ENCODE data around the gene CERK. TPM values are rescaled to one million over a fixed set of nuclear protein-coding genes. Genes with fewer than 3 reads are reported as not detected.
A peak's percentile ranks its signal among the peaks of the same experiment; 100 is the strongest.
"Not testable (repeated sequence)": the region's sequence is repeated elsewhere in the genome, so short reads cannot be mapped to it uniquely, and the experiment has no call there.

CERK gene
- total RNA-seq, 2 experiments from 2014 or later, result 38.1 to 41.3 TPM

GRCh38 chr22:46734213-46734722 lies 3.8 kb downstream of the CERK start:
- not testable (repeated sequence) for H3K9me3 Mint-ChIP-seq, DNase-seq, H3K27me3 Mint-ChIP-seq
- Mint-ChIP-seq H3K36me3 (peaks cover 12% of the 10 kb centered on the region), H3K27ac (peak overlapping the region; percentile 51), H3K4me3 (peak overlapping the region; percentile 100), H3K4me1 (peaks cover 62% of the 10 kb centered on the region)

GRCh38 chr22:46732513-46732912 lies 5.5 kb downstream of the CERK start:
- no peak overlapping the region for H3K4me3 Mint-ChIP-seq
- H3K27me3 Mint-ChIP-seq, result no peaks in the 10 kb centered on the region
- H3K4me1 Mint-ChIP-seq, result peaks cover 64% of the 10 kb centered on the region
- no peaks in the 10 kb centered on the region for H3K9me3 Mint-ChIP-seq
- peak overlapping the region; percentile 38 for H3K27ac Mint-ChIP-seq
- H3K36me3 Mint-ChIP-seq, result peaks cover 12% of the 10 kb centered on the region
- no peak for DNase-seq

GRCh38 chr22:46732041-46732379 lies 6.0 kb downstream of the CERK start:
- no peaks in the 10 kb centered on the region for H3K9me3 Mint-ChIP-seq
- H3K4me3 Mint-ChIP-seq, result peak overlapping the region; percentile 56
- no peaks in the 10 kb centered on the region for H3K27me3 Mint-ChIP-seq
- no peak for DNase-seq
- H3K4me1 Mint-ChIP-seq, result peaks cover 65% of the 10 kb centered on the region
- peaks cover 10% of the 10 kb centered on the region for H3K36me3 Mint-ChIP-seq
- peak overlapping the region; percentile 81 for H3K27ac Mint-ChIP-seq

- peak overlapping the region; percentile 81 for H3K27ac Mint-ChIP-seq
- no peaks in the 10 kb centered on the region for H3K9me3 Mint-ChIP-seq
- H3K27me3 Mint-ChIP-seq, result no peaks in the 10 kb centered on the region
- H3K36me3 Mint-ChIP-seq, result peaks cover 6% of the 10 kb centered on the region
- peaks cover 62% of the 10 kb centered on the region for H3K4me1 Mint-ChIP-seq
- DNase-seq, result no peak
- peak overlapping the region; percentile 56 for H3K4me3 Mint-ChIP-seq
Measured at GRCh38 chr22:46731246-46732040, 6.6 kb downstream of the CERK start.

- Mint-ChIP-seq H3K27ac (peak overlapping the region; percentile 65), H3K4me1 (peaks cover 55% of the 10 kb centered on the region), H3K36me3 (peaks cover 6% of the 10 kb centered on the region), H3K9me3 (no peaks in the 10 kb centered on the region), H3K4me3 (no peak overlapping the region), H3K27me3 (no peaks in the 10 kb centered on the region)
- DNase-seq, result no peak
Measured at GRCh38 chr22:46730568-46731245, 7.3 kb downstream of the CERK start.

GRCh38 chr22:46728470-46728869 lies 9.6 kb downstream of the CERK start:
- Mint-ChIP-seq H3K36me3 (peaks cover 15% of the 10 kb centered on the region), H3K4me3 (no peak overlapping the region), H3K27ac (peak overlapping the region; percentile 27), H3K9me3 (no peaks in the 10 kb centered on the region), H3K27me3 (no peaks in the 10 kb centered on the region), H3K4me1 (peaks cover 42% of the 10 kb centered on the region)
- DNase-seq, result no peak

- Mint-ChIP-seq H3K27ac (no peak overlapping the region), H3K4me1 (peaks cover 42% of the 10 kb centered on the region), H3K9me3 (no peaks in the 10 kb centered on the region), H3K27me3 (no peaks in the 10 kb centered on the region), H3K36me3 (peaks cover 15% of the 10 kb centered on the region), H3K4me3 (no peak overlapping the region)
- DNase-seq, result no peak
Measured at GRCh38 chr22:46727813-46728364, 10.2 kb downstream of the CERK start.

- no peak overlapping the region for H3K4me3 Mint-ChIP-seq
- H3K27ac Mint-ChIP-seq, result no peak overlapping the region
- H3K27me3 Mint-ChIP-seq, result no peaks in the 10 kb centered on the region
- peaks cover 37% of the 10 kb centered on the region for H3K4me1 Mint-ChIP-seq
- H3K9me3 Mint-ChIP-seq, result no peaks in the 10 kb centered on the region
- no peak for DNase-seq
- H3K36me3 Mint-ChIP-seq, result peaks cover 15% of the 10 kb centered on the region
Measured at GRCh38 chr22:46726986-46727317, 11.1 kb downstream of the CERK start.

GRCh38 chr22:46726066-46726985 lies 11.7 kb downstream of the CERK start:
- Mint-ChIP-seq H3K36me3 (peaks cover 9% of the 10 kb centered on the region), H3K4me1 (peaks cover 34% of the 10 kb centered on the region), H3K9me3 (no peaks in the 10 kb centered on the region), H3K4me3 (no peak overlapping the region), H3K27ac (no peak overlapping the region), H3K27me3 (no peaks in the 10 kb centered on the region)
- no peak for DNase-seq

- Mint-ChIP-seq H3K4me1 (peaks cover 21% of the 10 kb centered on the region), H3K36me3 (peaks cover 11% of the 10 kb centered on the region), H3K9me3 (no peaks in the 10 kb centered on the region), H3K27me3 (no peaks in the 10 kb centered on the region), H3K4me3 (no peak overlapping the region), H3K27ac (no peak overlapping the region)
- no peak for DNase-seq
Measured at GRCh38 chr22:46725096-46725495, 13.0 kb downstream of the CERK start.

GRCh38 chr22:46723882-46724281 lies 14.2 kb downstream of the CERK start:
- Mint-ChIP-seq H3K27me3 (no peaks in the 10 kb centered on the region), H3K9me3 (no peaks in the 10 kb centered on the region), H3K27ac (no peak overlapping the region), H3K4me1 (peaks cover 17% of the 10 kb centered on the region), H3K36me3 (peaks cover 13% of the 10 kb centered on the region), H3K4me3 (no peak overlapping the region)
- no peak for DNase-seq

GRCh38 chr22:46721501-46722085 lies 16.5 kb downstream of the CERK start:
- H3K27ac Mint-ChIP-seq, result peak overlapping the region; percentile 38
- DNase-seq, result no peak
- H3K27me3 Mint-ChIP-seq, result no peaks in the 10 kb centered on the region
- no peak overlapping the region for H3K4me3 Mint-ChIP-seq
- no peaks in the 10 kb centered on the region for H3K9me3 Mint-ChIP-seq
- H3K36me3 Mint-ChIP-seq, result peaks cover 20% of the 10 kb centered on the region
- peaks cover 7% of the 10 kb centered on the region for H3K4me1 Mint-ChIP-seq

GRCh38 chr22:46719921-46720320 lies 18.1 kb downstream of the CERK start:
- H3K27me3 Mint-ChIP-seq, result no peaks in the 10 kb centered on the region
- H3K4me3 Mint-ChIP-seq, result no peak overlapping the region
- DNase-seq, result no peak
- no peaks in the 10 kb centered on the region for H3K9me3 Mint-ChIP-seq
- H3K36me3 Mint-ChIP-seq, result peaks cover 23% of the 10 kb centered on the region
- H3K27ac Mint-ChIP-seq, result no peak overlapping the region
- peaks cover 10% of the 10 kb centered on the region for H3K4me1 Mint-ChIP-seq

GRCh38 chr22:46714550-46714949 lies 23.5 kb downstream of the CERK start:
- no peaks in the 10 kb centered on the region for H3K27me3 Mint-ChIP-seq
- H3K4me1 Mint-ChIP-seq, result peaks cover 10% of the 10 kb centered on the region
- H3K4me3 Mint-ChIP-seq, result no peak overlapping the region
- H3K27ac Mint-ChIP-seq, result no peak overlapping the region
- no peak for DNase-seq
- peaks cover 23% of the 10 kb centered on the region for H3K36me3 Mint-ChIP-seq
- no peaks in the 10 kb centered on the region for H3K9me3 Mint-ChIP-seq

Measured in activated naive CD8-positive, alpha-beta T cell treated with anti-CD3 and anti-CD28 coated beads for 36 hours (primary cell).